HepG2 (cell line): Measurements from ENCODE around the gene ARHGAP12. TPM values are rescaled to one million over a fixed set of nuclear protein-coding genes. Genes with fewer than 3 reads are reported as not detected.

Source experiments
- ATAC-seq: fragments of 200-7000 bp; cut with Tn5 transposase; 3 replicates; pipeline ENCODE4 v1.9.1; 2020; ENCODE audit warnings: mild to moderate bottlenecking, moderate library complexity
- BruUV-seq: library from RNA; stranded (reverse); fragments of 400-500 nt; replicated peaks from 2 replicates; lab custom pipeline; 2021; lab: Mats Ljungman, UMichigan
- CTCF ChIA-PET: fragments of 300-600 bp; formaldehyde crosslinking; extraction: SDS; loops from one replicate; lab custom pipeline; 2021; ENCODE audit warnings: low total read pairs, inconsistent platforms, low intra/inter-chr PET ratio; lab: Yijun Ruan, JAX
- POLR2A ChIA-PET: fragments of 350-600 bp; sonication (Branson Sonifier 250); formaldehyde crosslinking; loops from one replicate; lab custom pipeline; 2020; ENCODE audit warnings: antibody characterized with exemption, inconsistent platforms; lab: Yijun Ruan, JAX
- DNase-seq: peaks from one replicate; pipeline ENCODE4 v3.0.0-alpha.2; 2015; ENCODE audit warnings: low spot score
- FAIRE-seq: peaks from 3 replicates; lab custom pipeline; 2011; peaks lifted over from hg19 to GRCh38; lab: Jason Lieb, UNC
- H2AFZ ChIP-seq: one replicate; pipeline ENCODE4 v1.6.1; 2011; ENCODE audit warnings: low read length, inconsistent platforms
- H3K27ac ChIP-seq: fragments of 300-600 bp; 3 replicates; pipeline ENCODE4 v1.8.0; 2011; ENCODE audit warnings: mixed run types, mild to moderate bottlenecking, mixed read lengths, low read length, inconsistent platforms; ENCODE audit not compliant: insufficient read depth; ENCODE audit errors: extremely low read length
- H3K27me3 ChIP-seq, 2 experiments: fragments of 200-600 bp in 1 of 2; 2 replicates in 1 of 2; 3 replicates in 1 of 2; pipeline versions ENCODE4 v1.6.0 to v1.8.0; 2011; ENCODE audit warnings: low read length in 2 of 2, mild to moderate bottlenecking in 2 of 2, moderate library complexity in 2 of 2, inconsistent platforms in 1 of 2; ENCODE audit not compliant: insufficient read depth in 2 of 2, control insufficient read depth in 1 of 2
- H3K36me3 ChIP-seq, 2 experiments: fragments of 200-600 bp in 1 of 2; replicated peaks in 1 of 2; 2 replicates in 1 of 2; 3 replicates in 1 of 2; pipeline versions ENCODE4 v1.5.1 to v1.8.0; 2011; ENCODE audit warnings: low read length in 2 of 2, inconsistent platforms in 1 of 2; ENCODE audit not compliant: insufficient read depth in 2 of 2, control insufficient read depth in 1 of 2
- H3K4me1 ChIP-seq: 2 replicates; pipeline ENCODE4 v1.5.1; 2012; ENCODE audit warnings: low read length, inconsistent platforms; ENCODE audit not compliant: insufficient read depth
- H3K4me2 ChIP-seq: 2 replicates; pipeline ENCODE4 v1.6.0; 2011; ENCODE audit warnings: low read depth, low read length, inconsistent platforms
- H3K4me3 ChIP-seq, 3 experiments: fragments of 200-600 bp in 1 of 3; sonication (generic), shearing (Covaris generic) in 1 of 3; replicated peaks in 1 of 3; 2 replicates each; pipeline ENCODE4 v1.5.1; 2011 to 2016; ENCODE audit warnings: low read length in 3 of 3, inconsistent platforms in 2 of 3, low read depth in 2 of 3, mild to moderate bottlenecking in 2 of 3, control low read depth in 1 of 3, mixed read lengths in 1 of 3; ENCODE audit not compliant: insufficient read depth in 1 of 3
- H3K79me2 ChIP-seq: one replicate; pipeline ENCODE4 v1.6.1; 2011; ENCODE audit warnings: low read length, inconsistent platforms; ENCODE audit not compliant: insufficient read depth
- H3K9ac ChIP-seq: 2 replicates; pipeline ENCODE4 v1.6.0; 2011; ENCODE audit warnings: mild to moderate bottlenecking, low read depth, low read length, inconsistent platforms; ENCODE audit not compliant: insufficient read depth
- H3K9me3 ChIP-seq: 2 replicates; pipeline ENCODE4 v1.5.1; 2012; ENCODE audit warnings: mild to moderate bottlenecking, low read length
- H4K20me1 ChIP-seq: 2 replicates; pipeline ENCODE4 v1.6.0; 2011; ENCODE audit warnings: inconsistent platforms, mild to moderate bottlenecking, low read length, moderate library complexity; ENCODE audit not compliant: insufficient read depth
- GTF3A ChIP-seq: sonication (generic); formaldehyde crosslinking; conservative IDR thresholded peaks from 2 replicates; pipeline ENCODE4 v1.4.0; 2020; ENCODE audit warnings: mild to moderate bottlenecking, missing genetic modification reagents
- HNF4A ChIP-seq: sonication (generic); formaldehyde crosslinking; IDR thresholded peaks from 2 replicates; pipeline ENCODE4 v1.4.0; 2020; ENCODE audit warnings: missing genetic modification reagents
- KLF15 ChIP-seq: sonication (generic); formaldehyde crosslinking; IDR thresholded peaks from 2 replicates; pipeline ENCODE4 v1.8.1; 2023; ENCODE audit warnings: borderline replicate concordance, mild to moderate bottlenecking, inconsistent platforms, missing genetic modification reagents, mixed read lengths
- ZKSCAN8 ChIP-seq: IDR thresholded peaks from 2 replicates; pipeline ENCODE4 v1.6.1; 2016; ENCODE audit warnings: borderline replicate concordance, missing genetic modification reagents, missing compliant biosample characterization
- ZNF235 ChIP-seq: sonication (generic); formaldehyde crosslinking; IDR thresholded peaks from 2 replicates; pipeline ENCODE4 v1.8.1; 2023; ENCODE audit warnings: mild to moderate bottlenecking, missing genetic modification reagents, borderline replicate concordance
- WGBS: methylation state at CpG from one replicate; pipeline ENCODE4 v1.1.6; 2017; ENCODE audit warnings: low lambda C conversion rate; 5-methylcytosine and 5-hydroxymethylcytosine counted together
- in situ Hi-C: cut with HindIII; loops from 2 replicates; pipeline ENCODE4 v1.10.0; 2017; ENCODE audit warnings: low pct_unique_long_range_greater_than_20kb; ENCODE audit not compliant: extremely low pct_ligation_motif_present
- intact Hi-C: fragments of 100-400 bp; cut with micrococcal nuclease; formaldehyde crosslinking; loops from one replicate; pipeline ENCODE4 v1.10.0; 2022; ENCODE audit not compliant: unreplicated experiment
- polyA plus RNA-seq, 8 experiments: library from polyadenylated mRNA; depleted of rRNA in 3 of 8; stranded (reverse) in 7 of 8; unstranded in 1 of 8; fragments of >200 nt; fragmentation: Illumina TruSeq in 4 of 8; extraction: Trizol in 4 of 8; gene quantifications; 2 replicates each; pipeline versions ENCODE4 v1.2.1 to v1.2.3, GENCODE V29; 2011 to 2016; ENCODE audit warnings: low read depth in 4 of 8, missing spikeins in 1 of 8, mixed read lengths in 1 of 8; ENCODE audit not compliant: insufficient read depth in 1 of 8
- total RNA-seq, 5 experiments: library from RNA; depleted of rRNA; stranded (reverse); fragments of >200 nt; fragmentation: Illumina TruSeq; extraction: Trizol; gene quantifications; 2 replicates each; pipeline ENCODE4 v1.2.3, GENCODE V29; 2016; ENCODE audit warnings: low read depth in 1 of 5
- TF ChIP-seq, protein P1 (sequence below): sonication (generic); formaldehyde crosslinking; IDR thresholded peaks from 2 replicates; pipeline ENCODE4 v1.8.0; 2022; ENCODE audit warnings: missing genetic modification reagents, mild to moderate bottlenecking, borderline replicate concordance
- TF ChIP-seq, protein P2 (sequence below): sonication (generic); formaldehyde crosslinking; IDR thresholded peaks from 2 replicates; pipeline ENCODE4 v1.4.0; 2020; ENCODE audit warnings: low read depth, mild to moderate bottlenecking, missing genetic modification reagents

ARHGAP12 gene
- total and polyA plus RNA-seq, 2 of the 13 experiments (the other 11 are each of a cell fraction or from before 2014, with no cell fraction given): 25.0 to 54.6 TPM

GRCh38 chr10:31830887-31831286, 97.7 kb downstream of the ARHGAP12 start:
- H3K27me3 ChIP-seq: no peaks in the 10 kb centered on the region
- ChIA-PET POLR2A (no interaction called here), CTCF (no interaction called here)
- FAIRE-seq: no peak
- in situ Hi-C loops: loop anchor here (25.0 kb wide), 1 partner anchor 381 kb away; no protein-coding TSS in a partner anchor
- no peaks in the 10 kb centered on the region for H3K4me1 ChIP-seq
- intact Hi-C loops: no loop called here
- no peak overlapping the region for H3K27ac ChIP-seq
- no peak overlapping the region for H3K4me2 ChIP-seq
- ATAC-seq: no peak
- H3K9ac ChIP-seq: no peak overlapping the region
- no peak overlapping the region for H2AFZ ChIP-seq
- no peak overlapping the region for H3K4me3 ChIP-seq
- TF ChIP-seq, protein P1, sequence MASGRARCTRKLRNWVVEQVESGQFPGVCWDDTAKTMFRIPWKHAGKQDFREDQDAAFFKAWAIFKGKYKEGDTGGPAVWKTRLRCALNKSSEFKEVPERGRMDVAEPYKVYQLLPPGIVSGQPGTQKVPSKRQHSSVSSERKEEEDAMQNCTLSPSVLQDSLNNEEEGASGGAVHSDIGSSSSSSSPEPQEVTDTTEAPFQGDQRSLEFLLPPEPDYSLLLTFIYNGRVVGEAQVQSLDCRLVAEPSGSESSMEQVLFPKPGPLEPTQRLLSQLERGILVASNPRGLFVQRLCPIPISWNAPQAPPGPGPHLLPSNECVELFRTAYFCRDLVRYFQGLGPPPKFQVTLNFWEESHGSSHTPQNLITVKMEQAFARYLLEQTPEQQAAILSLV (CRISPR knock-in tag): no peak
- TF ChIP-seq GTF3A (CRISPR knock-in tag): no peak
- no peak for TF ChIP-seq ZKSCAN8 (CRISPR knock-in tag)
- no peak for TF ChIP-seq HNF4A (CRISPR knock-in tag)
- TF ChIP-seq, protein P2, sequence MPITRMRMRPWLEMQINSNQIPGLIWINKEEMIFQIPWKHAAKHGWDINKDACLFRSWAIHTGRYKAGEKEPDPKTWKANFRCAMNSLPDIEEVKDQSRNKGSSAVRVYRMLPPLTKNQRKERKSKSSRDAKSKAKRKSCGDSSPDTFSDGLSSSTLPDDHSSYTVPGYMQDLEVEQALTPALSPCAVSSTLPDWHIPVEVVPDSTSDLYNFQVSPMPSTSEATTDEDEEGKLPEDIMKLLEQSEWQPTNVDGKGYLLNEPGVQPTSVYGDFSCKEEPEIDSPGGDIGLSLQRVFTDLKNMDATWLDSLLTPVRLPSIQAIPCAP (CRISPR knock-in tag): no peak
- no peak for TF ChIP-seq KLF15 (CRISPR knock-in tag)
- no peak for TF ChIP-seq ZNF235 (CRISPR knock-in tag)
- no peak for DNase-seq
- peaks cover 4 to 11% of the 10 kb centered on the region in 2 experiments; a peak in 4 of 5 replicates for H3K36me3 ChIP-seq
- H4K20me1 ChIP-seq: no peaks in the 10 kb centered on the region
- BruUV-seq: no TSS peak
- H3K79me2 ChIP-seq: no peaks in the 10 kb centered on the region
- H3K9me3 ChIP-seq: no peaks in the 10 kb centered on the region
- over 99% methylated on average over 5 of the region's 5 CpGs for WGBS
